Mesodermal cell (in vitro differentiated cells): ENCODE measurements around the gene C1orf232.

Source experiments
- H3K27ac ChIP-seq: 2 replicates; pipeline ENCODE4 v1.7.0; 2013; ENCODE audit warnings: mild to moderate bottlenecking, low read depth, low read length, moderate library complexity; ENCODE audit not compliant: severe bottlenecking
- H3K36me3 ChIP-seq: 2 replicates; pipeline ENCODE4 v1.7.1; 2013; ENCODE audit warnings: mild to moderate bottlenecking, low read length, moderate library complexity; ENCODE audit not compliant: control insufficient read depth, insufficient read depth
- H3K4me1 ChIP-seq: one replicate; pipeline ENCODE4 v1.7.1; 2013; ENCODE audit warnings: mild to moderate bottlenecking, low read length; ENCODE audit not compliant: insufficient read depth, control insufficient read depth, poor library complexity, severe bottlenecking
- H3K4me3 ChIP-seq: 2 replicates; pipeline ENCODE4 v1.7.0; 2013; ENCODE audit warnings: low read length, control low read depth, mild to moderate bottlenecking; ENCODE audit not compliant: insufficient read depth, poor library complexity, severe bottlenecking; ENCODE audit errors: extremely low read depth
- H3K9me3 ChIP-seq: 2 replicates; pipeline ENCODE4 v1.7.1; 2013; ENCODE audit warnings: mild to moderate bottlenecking, low read length, moderate library complexity; ENCODE audit not compliant: control insufficient read depth
- WGBS, 2 experiments: methylation state at CpG; one replicate each; pipeline ENCODE4 v1.1.5; 2013; ENCODE audit warnings: missing lambda C conversion rate in 2 of 2; ENCODE audit not compliant: insufficient coverage in 2 of 2; 5-methylcytosine and 5-hydroxymethylcytosine counted together

C1orf232 gene

GRCh38 chr1:26154750-26155149 is 14.0 kb downstream of the C1orf232 start:
- Histone ChIP-seq H3K9me3 (no peaks in the 10 kb centered on the region), H3K36me3 (no peaks in the 10 kb centered on the region), H3K4me1 (peaks cover 40% of the 10 kb centered on the region), H3K27ac (no peak overlapping the region), H3K4me3 (no peak overlapping the region)
- 10 to 41% methylated on average over 3 to 5 of the region's 9 CpGs for WGBS, 2 experiments

- WGBS, 2 experiments = 80 to 83% methylated on average over 2 of the region's 5 CpGs
- Histone ChIP-seq H3K4me1 (peaks cover 33% of the 10 kb centered on the region), H3K4me3 (no peak overlapping the region), H3K9me3 (no peaks in the 10 kb centered on the region), H3K36me3 (no peaks in the 10 kb centered on the region), H3K27ac (no peak overlapping the region)
Measured at GRCh38 chr1:26153966-26154532, 14.7 kb downstream of the C1orf232 start.

GRCh38 chr1:26148887-26149286 is 19.9 kb downstream of the C1orf232 start:
- no peaks in the 10 kb centered on the region for H3K36me3 ChIP-seq
- H3K27ac ChIP-seq = no peak overlapping the region
- H3K4me3 ChIP-seq = no peak overlapping the region
- H3K4me1 ChIP-seq = no peaks in the 10 kb centered on the region
- no peaks in the 10 kb centered on the region for H3K9me3 ChIP-seq

GRCh38 chr1:26145960-26146294 is 22.8 kb downstream of the C1orf232 start:
- H3K4me3 ChIP-seq = no peak overlapping the region
- no peaks in the 10 kb centered on the region for H3K9me3 ChIP-seq
- no peaks in the 10 kb centered on the region for H3K36me3 ChIP-seq
- WGBS, 2 experiments = 44 to 56% methylated on average over 3 to 6 of the region's 6 CpGs
- no peak overlapping the region for H3K27ac ChIP-seq
- no peaks in the 10 kb centered on the region for H3K4me1 ChIP-seq

GRCh38 chr1:26145041-26145959 is 23.5 kb downstream of the C1orf232 start:
- Histone ChIP-seq H3K9me3 (no peaks in the 10 kb centered on the region), H3K36me3 (no peaks in the 10 kb centered on the region), H3K27ac (no peak overlapping the region), H3K4me3 (no peak overlapping the region), H3K4me1 (no peaks in the 10 kb centered on the region)
- 45% methylated on average over 9 to 13 of the region's 19 CpGs for WGBS, 2 experiments

GRCh38 chr1:26142159-26142558 is 26.6 kb downstream of the C1orf232 start:
- H3K4me1 ChIP-seq = no peaks in the 10 kb centered on the region
- H3K27ac ChIP-seq = no peak overlapping the region
- WGBS, 2 experiments = 96 to 98% methylated on average over 4 to 5 of the region's 8 CpGs
- H3K4me3 ChIP-seq = no peak overlapping the region
- H3K36me3 ChIP-seq = no peaks in the 10 kb centered on the region
- H3K9me3 ChIP-seq = no peaks in the 10 kb centered on the region

GRCh38 chr1:26138974-26139558 is 29.7 kb downstream of the C1orf232 start:
- no peak overlapping the region for H3K4me3 ChIP-seq
- H3K36me3 ChIP-seq = no peaks in the 10 kb centered on the region
- no peaks in the 10 kb centered on the region for H3K4me1 ChIP-seq
- 67 to 75% methylated on average over 1 to 3 of the region's 3 CpGs for WGBS, 2 experiments
- no peak overlapping the region for H3K27ac ChIP-seq
- no peaks in the 10 kb centered on the region for H3K9me3 ChIP-seq

GRCh38 chr1:26134466-26134865 is 34.3 kb downstream of the C1orf232 start:
- 60% methylated on average over 1 of the region's 3 CpGs; no CpG with 5 or more reads in 1 of the 2 experiments for WGBS, 2 experiments
- Histone ChIP-seq H3K9me3 (no peaks in the 10 kb centered on the region), H3K4me1 (no peaks in the 10 kb centered on the region), H3K4me3 (no peak overlapping the region), H3K27ac (no peak overlapping the region), H3K36me3 (no peaks in the 10 kb centered on the region)

- Histone ChIP-seq H3K36me3 (no peaks in the 10 kb centered on the region), H3K4me3 (no peak overlapping the region)
- WGBS, 2 experiments = 94 to 100% methylated on average over 2 of the region's 2 CpGs
Measured at GRCh38 chr1:26132834-26133167, 36.0 kb downstream of the C1orf232 start.

GRCh38 chr1:26132128-26132833 is 36.5 kb downstream of the C1orf232 start:
- peaks cover 7% of the 10 kb centered on the region for H3K4me1 ChIP-seq
- WGBS, 2 experiments = 83 to 94% methylated on average over 2 to 3 of the region's 5 CpGs
- no peak overlapping the region for H3K4me3 ChIP-seq

More at GRCh38 chr1:26132834-26133167, 36.0 kb downstream of the C1orf232 start:
- no peak overlapping the region for H3K27ac ChIP-seq
- no peaks in the 10 kb centered on the region for H3K9me3 ChIP-seq
- H3K4me1 ChIP-seq = peaks cover 1% of the 10 kb centered on the region

More at GRCh38 chr1:26132128-26132833, 36.5 kb downstream of the C1orf232 start:
- Histone ChIP-seq H3K36me3 (no peaks in the 10 kb centered on the region), H3K27ac (no peak overlapping the region), H3K9me3 (no peaks in the 10 kb centered on the region)
